NCI-H2081 (cell line): Measurements from ENCODE around the gene FER.

Experiments used
- DNase-seq, 2 experiments: peaks; one replicate each; lab custom pipeline; 2025; lab: John Stamatoyannopoulos, UW

Gene FER

GRCh38 chr5:109180668-109181067 is 433.0 kb downstream of the FER start:
- DNase-seq, result no peak

GRCh38 chr5:109186759-109187158 is 439.1 kb downstream of the FER start:
- DNase-seq, result no peak

- DNase-seq, result no peak
These were observed 443.5 kb downstream of the FER start for GRCh38 chr5:109191153-109191558.

GRCh38 chr5:109192027-109192426 is 444.3 kb downstream of the FER start:
- DNase-seq, result no peak

GRCh38 chr5:109192555-109193281 is 445.0 kb downstream of the FER start:
- peak; percentile 6 to 37 for DNase-seq

- no peak for DNase-seq
These were observed 448.0 kb downstream of the FER start for GRCh38 chr5:109195667-109196066.

GRCh38 chr5:109196087-109196822 is 448.6 kb downstream of the FER start:
- no peak for DNase-seq

GRCh38 chr5:109196823-109197160 is 449.1 kb downstream of the FER start:
- DNase-seq, result no peak

GRCh38 chr5:109199289-109199688 is 451.6 kb downstream of the FER start:
- no peak for DNase-seq

GRCh38 chr5:109199799-109200620 is 452.3 kb downstream of the FER start:
- DNase-seq, result no peak

- no peak for DNase-seq
These were observed 467.3 kb downstream of the FER start for GRCh38 chr5:109215040-109215439.

GRCh38 chr5:109218818-109219217 is 471.1 kb downstream of the FER start:
- DNase-seq, result no peak

- DNase-seq, result no peak
These were observed 475.8 kb downstream of the FER start for GRCh38 chr5:109223531-109223930.

- DNase-seq, result no peak
These were observed 476.7 kb downstream of the FER start for GRCh38 chr5:109224276-109224882.

GRCh38 chr5:109225716-109226625 is 478.3 kb downstream of the FER start:
- no peak for DNase-seq

GRCh38 chr5:109230369-109230768 is 482.7 kb downstream of the FER start:
- no peak for DNase-seq

- DNase-seq, result no peak
These were observed 483.6 kb downstream of the FER start for GRCh38 chr5:109231331-109231730.

- DNase-seq, result no peak
These were observed 486.7 kb downstream of the FER start for GRCh38 chr5:109234381-109234780.

GRCh38 chr5:109239456-109239855 is 491.8 kb downstream of the FER start:
- DNase-seq, result no peak

- no peak for DNase-seq
These were observed 494.8 kb downstream of the FER start for GRCh38 chr5:109242518-109242917.

- DNase-seq, result no peak
These were observed 498.7 kb downstream of the FER start for GRCh38 chr5:109246395-109246794.
